Measurements from ENCODE around the gene WDR5. TPM values are rescaled to one million over a fixed set of nuclear protein-coding genes. Genes with fewer than 3 reads are reported as not detected.
"Not testable (repeated sequence)": the region's sequence is repeated elsewhere in the genome, so short reads cannot be mapped to it uniquely, and the experiment has no call there.

The WDR5 gene
- total RNA-seq = 10 to 100 TPM; 29.7 to 43.7 TPM

- H3K36me3 Mint-ChIP-seq = peaks cover 17 to 27% of the 10 kb centered on the region in 2 donors
- H3K27ac Mint-ChIP-seq = peak within 1 kb of the TSS; percentile 89 to 97
- no peaks in the 10 kb centered on the region for H3K9me3 Mint-ChIP-seq
- ATAC-seq (peak; percentile 81 to 83), DNase-seq (ENCODE audit: low spot score in 2 of 2) (peak; percentile 88 to 90)
Observed at GRCh38 chr9:134135343-134136117, at the start of gene WDR5. WDR5 (plus strand) TSS chr9:134136082; CDS start chr9:134139878, 3,796 bp downstream.

DNA sequence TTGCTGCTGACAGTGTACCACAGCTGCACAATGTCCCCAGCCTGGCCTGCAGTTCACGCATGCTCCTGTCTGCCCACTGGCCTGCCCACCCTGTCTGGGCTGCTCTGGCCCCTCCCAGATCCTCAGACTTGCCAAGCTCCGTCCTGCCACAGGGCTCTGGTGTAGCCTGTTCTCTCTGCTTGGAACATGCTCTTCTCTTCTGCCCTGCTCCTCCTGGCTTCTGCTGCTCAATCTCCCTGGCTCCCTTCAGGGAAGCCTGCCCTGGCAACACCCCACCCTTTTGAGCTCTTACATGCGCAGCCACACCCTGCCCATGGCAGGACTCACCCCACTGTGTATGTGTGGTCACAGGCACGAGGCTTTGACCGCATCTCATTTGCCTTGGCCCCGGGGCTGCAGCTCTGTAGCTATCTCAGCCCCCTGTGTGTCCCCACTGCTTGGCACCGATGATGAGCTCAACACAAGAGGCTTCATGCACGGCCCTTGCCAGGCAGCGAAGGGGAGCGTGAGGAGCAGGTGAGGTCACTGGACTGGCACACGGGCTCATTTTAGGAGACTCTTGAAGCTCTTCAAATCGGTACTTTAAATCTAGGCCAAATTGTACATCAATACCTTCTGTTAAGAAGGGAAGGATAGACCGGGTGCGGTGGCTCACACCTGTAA is 47.7 kb upstream of the WDR5 start:
- no peaks in the 10 kb centered on the region for H3K36me3 Mint-ChIP-seq
- ATAC-seq (no peak), DNase-seq (ENCODE audit: low spot score in 2 of 2) (no peak)
- H3K27ac Mint-ChIP-seq = no peak overlapping the region
- H3K9me3 Mint-ChIP-seq = peaks cover 0 to 5% of the 10 kb centered on the region in 2 donors

- DNase-seq (ENCODE audit: low spot score in 2 of 2) (no peak), ATAC-seq (no peak)
- Mint-ChIP-seq H3K36me3 (no peaks in the 10 kb centered on the region), H3K27ac (no peak overlapping the region), H3K9me3 (peaks cover 0 to 5% of the 10 kb centered on the region in 2 donors)
Observed at GRCh38 chr9:134089972-134090371, 45.9 kb upstream of the WDR5 start.

- Mint-ChIP-seq H3K27ac (no peak overlapping the region), H3K9me3 (no peaks in the 10 kb centered on the region), H3K36me3 (no peaks in the 10 kb centered on the region)
- ATAC-seq (peak; percentile 46 to 94), DNase-seq (ENCODE audit: low spot score in 2 of 2) (peak in 1 of 2 donors; percentile 69)
Observed at GRCh38 chr9:134099123-134099761, 36.6 kb upstream of the WDR5 start.

DNA sequence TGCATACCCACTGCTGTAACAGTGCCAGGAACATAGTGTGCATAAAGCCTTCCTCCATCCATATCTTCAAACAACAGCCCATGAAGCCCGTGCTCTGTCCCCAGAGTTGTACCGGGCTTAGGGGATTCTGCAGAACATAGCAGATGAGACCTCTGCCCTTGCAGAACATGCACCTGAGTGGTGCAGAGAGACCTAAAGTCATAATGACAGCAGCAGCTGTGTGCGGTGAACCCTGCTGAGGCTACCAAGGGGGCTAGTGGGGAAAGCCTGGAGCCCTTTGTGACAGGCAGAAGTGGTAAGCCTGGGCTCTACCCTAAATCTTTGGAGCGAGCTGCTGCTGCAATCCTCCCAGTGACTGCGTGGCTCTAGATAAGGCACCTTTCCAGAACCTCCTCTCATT is 35.8 kb upstream of the WDR5 start:
- Mint-ChIP-seq H3K36me3 (no peaks in the 10 kb centered on the region), H3K9me3 (no peaks in the 10 kb centered on the region), H3K27ac (no peak overlapping the region)
- no peak for DNase-seq (ENCODE audit: low spot score in 2 of 2)
- no peak for ATAC-seq

DNA sequence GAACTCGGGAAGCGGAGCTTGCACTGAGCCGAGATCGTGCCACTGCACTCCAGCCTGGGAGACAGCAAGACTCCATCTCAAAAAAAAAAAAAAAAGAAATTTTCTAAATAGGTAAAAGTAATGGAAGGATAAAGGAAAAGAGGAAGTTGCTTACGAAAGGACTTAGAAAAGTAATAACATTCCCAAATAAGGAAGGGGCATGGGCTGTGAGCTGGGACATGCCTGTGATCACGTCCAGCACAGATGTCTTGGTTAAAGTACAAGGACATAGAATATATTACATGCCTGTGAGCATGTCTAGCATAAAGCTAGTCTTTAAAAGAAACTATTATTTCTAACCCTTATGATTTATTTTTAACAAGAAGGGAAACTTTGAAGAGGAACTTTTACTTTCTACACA is 34.7 kb upstream of the WDR5 start:
- H3K9me3 Mint-ChIP-seq; DNase-seq (ENCODE audit: low spot score in 2 of 2); H3K27ac Mint-ChIP-seq; H3K36me3 Mint-ChIP-seq; ATAC-seq: not testable (repeated sequence)

DNA sequence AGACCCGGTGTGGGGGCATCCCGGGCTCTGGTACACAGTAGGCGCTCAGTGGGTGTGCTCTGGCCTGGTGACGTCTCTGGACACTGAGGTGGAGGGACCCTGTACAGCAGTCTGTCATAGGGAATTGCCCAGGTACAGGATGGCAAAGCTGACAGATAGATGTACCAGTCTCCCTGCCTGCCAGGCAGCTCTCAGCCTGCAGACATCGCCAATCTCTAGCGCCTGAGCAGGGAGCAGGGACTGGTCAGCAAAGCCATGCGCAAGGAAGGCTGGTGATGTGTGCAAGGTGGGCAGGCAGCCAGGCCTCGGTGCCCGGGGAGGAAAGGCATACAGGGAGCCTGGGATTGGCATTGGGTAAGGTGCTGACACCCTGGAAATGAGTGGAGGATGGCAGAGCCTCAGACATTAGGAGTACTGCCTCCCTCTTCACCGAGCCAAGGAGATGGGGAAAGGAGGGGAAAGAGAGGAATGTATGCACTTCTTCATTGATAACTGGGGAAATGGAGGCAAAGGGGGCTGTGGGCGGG is 34.2 kb upstream of the WDR5 start:
- no peaks in the 10 kb centered on the region for H3K9me3 Mint-ChIP-seq
- H3K36me3 Mint-ChIP-seq = no peaks in the 10 kb centered on the region
- no peak overlapping the region for H3K27ac Mint-ChIP-seq
- ATAC-seq (no peak), DNase-seq (ENCODE audit: low spot score in 2 of 2) (no peak)

DNA sequence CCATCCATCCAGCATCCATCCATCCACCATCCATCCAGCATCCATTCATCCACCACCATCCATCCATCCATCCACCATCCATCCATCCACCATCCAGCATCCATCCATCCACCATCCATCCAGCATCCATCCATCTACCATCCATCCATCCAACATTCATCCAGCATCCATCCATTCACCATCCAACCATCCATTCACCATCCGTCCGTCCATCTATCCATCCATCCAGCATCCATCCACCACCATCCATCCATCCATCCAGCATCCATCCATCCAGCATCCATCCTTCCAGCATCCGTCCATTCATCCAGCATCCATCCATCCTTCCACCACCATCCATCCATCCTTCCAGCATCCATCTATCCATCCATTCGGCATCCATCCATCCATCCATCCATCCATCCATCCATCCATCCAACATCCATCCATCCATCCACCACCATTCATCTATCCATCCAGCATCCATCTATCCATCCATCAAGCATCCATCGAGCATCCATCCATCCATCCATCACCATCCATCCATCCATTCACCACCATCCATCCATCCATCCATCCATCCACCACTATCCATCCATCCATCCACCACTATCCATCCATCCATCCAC is 32.4 kb upstream of the WDR5 start:
- peak overlapping the region; percentile 33 to 57 for H3K27ac Mint-ChIP-seq
- no peaks in the 10 kb centered on the region for H3K36me3 Mint-ChIP-seq
- DNase-seq (ENCODE audit: low spot score in 2 of 2) (no peak), ATAC-seq (no peak)
- no peaks in the 10 kb centered on the region for H3K9me3 Mint-ChIP-seq

DNA sequence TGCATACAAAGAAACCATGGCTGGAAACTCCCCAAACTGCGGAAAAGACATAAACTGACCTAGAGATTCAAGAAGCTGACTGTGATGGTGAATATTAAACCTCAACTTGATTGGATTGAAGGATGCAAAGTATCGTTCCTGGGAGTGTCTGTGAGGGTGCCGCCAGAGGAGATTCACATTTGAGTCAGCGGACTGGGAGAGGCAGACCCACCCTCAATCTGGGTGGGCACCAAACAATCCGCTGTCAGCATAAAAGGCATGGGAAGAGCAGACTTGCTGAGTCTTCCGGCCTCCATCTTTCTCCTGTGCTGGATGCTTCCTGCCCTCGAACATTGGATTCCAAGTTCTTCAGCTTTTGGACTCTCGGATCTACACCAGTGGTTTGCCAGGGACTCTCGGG is 24.8 kb upstream of the WDR5 start:
- H3K9me3 Mint-ChIP-seq = no peaks in the 10 kb centered on the region
- no peaks in the 10 kb centered on the region for H3K36me3 Mint-ChIP-seq
- no peak overlapping the region for H3K27ac Mint-ChIP-seq
- no peak for DNase-seq (ENCODE audit: low spot score in 2 of 2)
- ATAC-seq = no peak

DNA sequence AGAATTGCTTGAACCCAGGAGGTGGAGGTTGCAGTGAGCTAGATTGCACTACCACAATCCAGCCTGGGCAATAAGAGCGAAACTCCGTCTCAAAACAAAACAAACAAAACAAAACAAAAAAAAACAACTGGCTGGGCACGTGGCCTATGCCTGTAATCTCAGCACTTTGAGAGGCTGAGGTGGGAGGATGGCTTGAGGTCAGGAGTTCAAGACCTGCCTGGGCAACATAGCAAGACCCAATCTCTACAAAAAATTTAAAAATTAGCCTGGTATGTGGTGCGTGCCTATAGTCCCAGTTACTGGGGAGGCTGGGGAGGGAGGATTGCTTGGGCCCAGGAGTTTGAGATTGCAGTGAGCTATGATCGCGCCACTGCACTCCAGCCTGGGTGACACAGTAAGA is 23.3 kb upstream of the WDR5 start:
- ATAC-seq (no peak), DNase-seq (ENCODE audit: low spot score in 2 of 2) (no peak)
- Mint-ChIP-seq H3K9me3 (no peaks in the 10 kb centered on the region), H3K36me3 (no peaks in the 10 kb centered on the region), H3K27ac (no peak overlapping the region)

DNA sequence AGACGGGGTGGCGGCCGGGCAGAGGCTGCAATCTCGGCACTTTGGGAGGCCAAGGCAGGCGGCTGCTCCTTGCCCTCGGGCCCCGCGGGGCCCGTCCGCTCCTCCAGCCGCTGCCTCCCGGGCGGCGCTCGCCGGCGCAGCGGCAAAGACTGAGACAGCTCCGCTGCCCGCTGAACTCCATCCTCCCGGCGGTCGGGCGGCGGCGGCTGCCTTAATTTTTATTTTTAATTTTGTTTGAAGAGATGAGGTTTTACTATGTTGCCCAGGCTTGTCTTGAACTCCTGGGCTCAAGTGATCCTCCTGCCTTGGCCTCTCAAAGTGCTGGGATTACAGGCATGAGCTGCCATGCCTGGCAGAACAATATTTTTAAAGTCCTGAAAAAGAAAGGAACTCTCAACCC is 16.9 kb upstream of the WDR5 start:
- DNase-seq (ENCODE audit: low spot score in 2 of 2); H3K9me3 Mint-ChIP-seq; H3K36me3 Mint-ChIP-seq; ATAC-seq; H3K27ac Mint-ChIP-seq: not testable (repeated sequence)

GRCh38 chr9:134123764-134124128 is 12.1 kb upstream of the WDR5 start:
- Mint-ChIP-seq H3K9me3 (no peaks in the 10 kb centered on the region), H3K36me3 (no peaks in the 10 kb centered on the region), H3K27ac (no peak overlapping the region)
- no peak for DNase-seq (ENCODE audit: low spot score in 2 of 2)
- no peak for ATAC-seq

GRCh38 chr9:134125413-134126095 is 10.3 kb upstream of the WDR5 start:
- H3K9me3 Mint-ChIP-seq = no peaks in the 10 kb centered on the region
- no peak for ATAC-seq
- no peak for DNase-seq (ENCODE audit: low spot score in 2 of 2)
- H3K27ac Mint-ChIP-seq = peak overlapping the region in 1 of 2 donors; percentile 13
- no peaks in the 10 kb centered on the region for H3K36me3 Mint-ChIP-seq

GRCh38 chr9:134126373-134126772 is 9.5 kb upstream of the WDR5 start:
- no peak for DNase-seq (ENCODE audit: low spot score in 2 of 2)
- no peaks in the 10 kb centered on the region for H3K36me3 Mint-ChIP-seq
- H3K9me3 Mint-ChIP-seq = no peaks in the 10 kb centered on the region
- no peak for ATAC-seq
- no peak overlapping the region for H3K27ac Mint-ChIP-seq

GRCh38 chr9:134127065-134127580 is 8.8 kb upstream of the WDR5 start:
- no peak for ATAC-seq
- no peak for DNase-seq (ENCODE audit: low spot score in 2 of 2)
- Mint-ChIP-seq H3K36me3 (no peaks in the 10 kb centered on the region), H3K27ac (no peak overlapping the region), H3K9me3 (no peaks in the 10 kb centered on the region)

DNA sequence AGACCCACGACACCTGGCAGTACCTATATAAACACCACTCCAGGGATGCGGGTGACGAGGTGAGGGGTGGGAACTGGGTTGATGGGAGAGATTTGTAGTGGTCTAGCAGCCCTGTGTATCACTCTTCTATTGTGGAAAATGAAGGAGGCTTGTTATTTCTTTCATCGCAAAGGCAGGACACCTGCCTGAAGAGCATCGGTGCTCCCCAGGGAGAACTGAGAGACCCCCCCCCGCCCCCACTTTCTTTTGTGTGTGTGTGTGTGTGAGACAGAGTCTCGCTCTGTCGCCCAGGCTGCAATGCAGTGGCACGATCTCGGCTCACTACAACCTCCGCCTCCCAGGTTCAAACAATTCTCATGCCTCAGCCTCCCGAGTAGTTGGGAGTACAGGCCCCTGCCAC is 8.3 kb upstream of the WDR5 start:
- DNase-seq (ENCODE audit: low spot score in 2 of 2) (no peak), ATAC-seq (no peak)

More for the DNA sequence above, 8.3 kb upstream of the WDR5 start:
- H3K27ac Mint-ChIP-seq = no peak overlapping the region
- no peaks in the 10 kb centered on the region for H3K9me3 Mint-ChIP-seq
- H3K36me3 Mint-ChIP-seq = no peaks in the 10 kb centered on the region
